Hepatocyte (in vitro differentiated cells): ENCODE data around the gene SLC35A5.

Source experiments
- CTCF ChIP-seq: fragments of 200-600 bp; sonication (generic); IDR thresholded peaks from 2 replicates; pipeline ENCODE4 v1.5.1; 2016; ENCODE audit warnings: antibody characterized with exemption, mild to moderate bottlenecking; ENCODE audit not compliant: poor library complexity
- EZH2phosphoT487 ChIP-seq: fragments of 200-600 bp; sonication (generic); IDR thresholded peaks from one replicate; pipeline ENCODE4 v1.6.1; 2018; ENCODE audit warnings: antibody characterized with exemption, mild to moderate bottlenecking, low read depth, moderate library complexity; ENCODE audit not compliant: unreplicated experiment, severe bottlenecking

DNA sequence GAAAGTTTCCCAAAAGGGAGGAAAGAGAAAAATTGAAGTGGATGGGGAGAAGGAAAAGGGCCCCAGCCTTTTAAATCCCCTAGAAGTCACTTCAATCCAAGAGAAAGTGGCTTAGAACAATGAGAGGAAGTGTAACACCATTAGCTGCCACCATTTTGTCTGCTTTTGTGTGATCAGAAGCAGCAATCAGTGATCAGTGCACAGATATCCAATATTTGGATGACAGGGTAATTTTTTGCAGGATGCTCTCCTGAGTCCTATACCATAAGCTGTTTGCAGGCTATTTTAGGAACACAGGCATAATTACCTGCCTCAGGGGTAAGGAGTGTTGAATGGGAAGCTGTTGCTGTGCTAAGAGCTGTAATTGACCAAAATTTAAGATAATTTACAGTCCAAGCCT, 31.4 kb downstream of the SLC35A5 start:
- TF ChIP-seq CTCF: no peak
- TF ChIP-seq EZH2phosphoT487: no peak
